Measurements from ENCODE around the gene HAT1.
"Not testable (repeated sequence)": the region's sequence is repeated elsewhere in the genome, so short reads cannot be mapped to it uniquely, and the experiment has no call there.

Gene HAT1

GRCh38 chr2:171922230-171923022 is at the start of gene HAT1:
Gene HAT1, plus strand, starts transcription at chr2:171922461. Its CDS starts 40 bp downstream, at chr2:171922501.
- DNase-seq (ENCODE audit: low read depth): peak; percentile 96

GRCh38 chr2:171874517-171874916 is 47.7 kb upstream of the HAT1 start:
- DNase-seq (ENCODE audit: low read depth): no peak

GRCh38 chr2:171874963-171875362 is 47.3 kb upstream of the HAT1 start:
- DNase-seq (ENCODE audit: low read depth): no peak

GRCh38 chr2:171878481-171878993 is 43.7 kb upstream of the HAT1 start:
- DNase-seq (ENCODE audit: low read depth): no peak

GRCh38 chr2:171879865-171880264 is 42.4 kb upstream of the HAT1 start:
- no peak for DNase-seq (ENCODE audit: low read depth)

- DNase-seq (ENCODE audit: low read depth): no peak
Measured at GRCh38 chr2:171880774-171881173, 41.5 kb upstream of the HAT1 start.

- no peak for DNase-seq (ENCODE audit: low read depth)
Measured at GRCh38 chr2:171882089-171882769, 40.0 kb upstream of the HAT1 start.

- no peak for DNase-seq (ENCODE audit: low read depth)
Measured at GRCh38 chr2:171883275-171883893, 38.9 kb upstream of the HAT1 start.

- no peak for DNase-seq (ENCODE audit: low read depth)
Measured at GRCh38 chr2:171889333-171889732, 32.9 kb upstream of the HAT1 start.

- DNase-seq (ENCODE audit: low read depth): no peak
Measured at GRCh38 chr2:171889808-171890207, 32.5 kb upstream of the HAT1 start.

- DNase-seq (ENCODE audit: low read depth): no peak
Measured at GRCh38 chr2:171893196-171893823, 29.0 kb upstream of the HAT1 start.

GRCh38 chr2:171893824-171894611 is 28.2 kb upstream of the HAT1 start, which contains the start of gene SLC25A12:
Gene SLC25A12, minus strand, starts transcription at chr2:171894244. Its CDS starts 30 bp downstream, at chr2:171894214.
- peak; percentile 32 for DNase-seq (ENCODE audit: low read depth)

- no peak for DNase-seq (ENCODE audit: low read depth)
Measured at GRCh38 chr2:171894612-171894947, 27.7 kb upstream of the HAT1 start.

- no peak for DNase-seq (ENCODE audit: low read depth)
Measured at GRCh38 chr2:171895786-171896185, 26.5 kb upstream of the HAT1 start.

- not testable (repeated sequence) for DNase-seq (ENCODE audit: low read depth)
Measured at GRCh38 chr2:171899623-171900282, 22.5 kb upstream of the HAT1 start.

GRCh38 chr2:171902840-171903420 is 19.3 kb upstream of the HAT1 start:
- no peak for DNase-seq (ENCODE audit: low read depth)

- DNase-seq (ENCODE audit: low read depth): no peak
Measured at GRCh38 chr2:171908235-171908634, 14.0 kb upstream of the HAT1 start.

GRCh38 chr2:171909266-171909665 is 13.0 kb upstream of the HAT1 start:
- DNase-seq (ENCODE audit: low read depth): no peak

GRCh38 chr2:171910494-171910893 is 11.8 kb upstream of the HAT1 start:
- no peak for DNase-seq (ENCODE audit: low read depth)

GRCh38 chr2:171913517-171913916 is 8.7 kb upstream of the HAT1 start:
- no peak for DNase-seq (ENCODE audit: low read depth)

- DNase-seq (ENCODE audit: low read depth): no peak
Measured at GRCh38 chr2:171919453-171919852, 2.8 kb upstream of the HAT1 start.
